GM21825 (cell line): ENCODE data around the gene RRP9.

ENCODE experiments used
- ATAC-seq: cut with Tn5 transposase; IDR thresholded peaks from one replicate; pipeline ENCODE4 v1.9.1; 2021; ENCODE audit warnings: mild to moderate bottlenecking, moderate library complexity; ENCODE audit not compliant: unreplicated experiment

The RRP9 gene

GRCh38 chr3:51971350-51971749 lies 29.6 kb upstream of the RRP9 start:
- ATAC-seq: no peak

GRCh38 chr3:51970606-51971300 lies 29.0 kb upstream of the RRP9 start:
- no peak for ATAC-seq

- ATAC-seq: no peak
Measured at GRCh38 chr3:51969841-51970240, 28.1 kb upstream of the RRP9 start.

GRCh38 chr3:51968883-51969678 lies 27.4 kb upstream of the RRP9 start:
- ATAC-seq: no peak

- ATAC-seq: no peak
Measured at GRCh38 chr3:51968170-51968775, 26.6 kb upstream of the RRP9 start.

- peak; percentile 41 for ATAC-seq
Measured at GRCh38 chr3:51967384-51968169, 25.9 kb upstream of the RRP9 start, which contains the start of gene PCBP4. TSS of gene PCBP4 (minus strand) at chr3:51967454. CDS start at chr3:51961240, 6,214 bp downstream.

GRCh38 chr3:51966922-51967383 lies 25.2 kb upstream of the RRP9 start:
- ATAC-seq: no peak

- no peak for ATAC-seq
Measured at GRCh38 chr3:51966486-51966885, 24.8 kb upstream of the RRP9 start.

GRCh38 chr3:51966016-51966415 lies 24.3 kb upstream of the RRP9 start:
- ATAC-seq: no peak

GRCh38 chr3:51964521-51964920 lies 22.8 kb upstream of the RRP9 start:
- no peak for ATAC-seq

- ATAC-seq: no peak
Measured at GRCh38 chr3:51963951-51964451, 22.3 kb upstream of the RRP9 start.

- no peak for ATAC-seq
Measured at GRCh38 chr3:51962854-51963530, 21.3 kb upstream of the RRP9 start.

- ATAC-seq: no peak
Measured at GRCh38 chr3:51961602-51962569, 20.2 kb upstream of the RRP9 start.

- ATAC-seq: no peak
Measured at GRCh38 chr3:51961011-51961410, 19.3 kb upstream of the RRP9 start.

- ATAC-seq: no peak
Measured at GRCh38 chr3:51960386-51960785, 18.7 kb upstream of the RRP9 start.

- no peak for ATAC-seq
Measured at GRCh38 chr3:51959651-51960050, 17.9 kb upstream of the RRP9 start.

GRCh38 chr3:51958603-51959521 lies 17.2 kb upstream of the RRP9 start:
- ATAC-seq: no peak
